K562 (cell line): ENCODE measurements around the gene PRDM16. TPM values are rescaled to one million over a fixed set of nuclear protein-coding genes. Genes with fewer than 3 reads are reported as not detected.

Experiments used
- KAT7 ChIP-seq: sonication (generic); formaldehyde crosslinking; IDR thresholded peaks from 2 replicates; pipeline ENCODE4 v1.8.0; 2022; ENCODE audit warnings: missing genetic modification reagents, mild to moderate bottlenecking, borderline replicate concordance
- MAFK ChIP-seq: IDR thresholded peaks from 2 replicates; pipeline ENCODE4 v1.6.1; 2011; ENCODE audit warnings: low read length, improper control_type of control experiment
- polyA plus RNA-seq, 8 experiments: library from polyadenylated mRNA; depleted of rRNA in 4 of 8; stranded (reverse) in 5 of 8; unstranded in 3 of 8; fragments of >200 nt; fragmentation: Nextera tagmentation in 2 of 8; fragmentation: Illumina TruSeq in 1 of 8; extraction: Ambion mirVana in 2 of 8; extraction: Trizol in 1 of 8; gene quantifications; 2 replicates each; pipeline versions ENCODE4 v1.2.1 to v1.2.3, GENCODE V29; 2011 to 2014; ENCODE audit warnings: inconsistent platforms in 1 of 8, missing spikeins in 1 of 8
- total RNA-seq, 7 experiments: library from RNA; depleted of rRNA in 6 of 7; stranded (reverse); fragments of >200 nt in 6 of 7; fragmentation: Illumina TruSeq in 2 of 7; extraction: Trizol in 2 of 7; gene quantifications; 2 replicates each; pipeline versions ENCODE4 v1.2.1 to v1.2.3, GENCODE V29; 2011 to 2021; ENCODE audit warnings: low replicate concordance in 1 of 7
- TF ChIP-seq, protein P1 (sequence below): fragments of 250-450 bp; sonication (Bioruptor Pico); IDR thresholded peaks from 2 replicates; pipeline ENCODE4 v1.4.0; 2020; ENCODE audit warnings: mild to moderate bottlenecking, moderate library complexity, borderline replicate concordance
- TF ChIP-seq, protein P2 (sequence below): sonication (generic); formaldehyde crosslinking; IDR thresholded peaks from 2 replicates; pipeline ENCODE4 v1.8.0; 2022; ENCODE audit warnings: missing genetic modification reagents, mild to moderate bottlenecking, moderate library complexity, borderline replicate concordance
- TF ChIP-seq, protein P3 (sequence below): fragments of 250-450 bp; sonication (Bioruptor Pico); IDR thresholded peaks from 2 replicates; pipeline ENCODE4 v1.8.0; 2022; ENCODE audit warnings: inconsistent platforms, mild to moderate bottlenecking, moderate library complexity, borderline replicate concordance

PRDM16 gene
- total and polyA plus RNA-seq, 9 of the 15 experiments (the other 6 are each of a cell fraction or from before 2014, with no cell fraction given) = 0.10 to 0.27 TPM; not detected in 7

DNA sequence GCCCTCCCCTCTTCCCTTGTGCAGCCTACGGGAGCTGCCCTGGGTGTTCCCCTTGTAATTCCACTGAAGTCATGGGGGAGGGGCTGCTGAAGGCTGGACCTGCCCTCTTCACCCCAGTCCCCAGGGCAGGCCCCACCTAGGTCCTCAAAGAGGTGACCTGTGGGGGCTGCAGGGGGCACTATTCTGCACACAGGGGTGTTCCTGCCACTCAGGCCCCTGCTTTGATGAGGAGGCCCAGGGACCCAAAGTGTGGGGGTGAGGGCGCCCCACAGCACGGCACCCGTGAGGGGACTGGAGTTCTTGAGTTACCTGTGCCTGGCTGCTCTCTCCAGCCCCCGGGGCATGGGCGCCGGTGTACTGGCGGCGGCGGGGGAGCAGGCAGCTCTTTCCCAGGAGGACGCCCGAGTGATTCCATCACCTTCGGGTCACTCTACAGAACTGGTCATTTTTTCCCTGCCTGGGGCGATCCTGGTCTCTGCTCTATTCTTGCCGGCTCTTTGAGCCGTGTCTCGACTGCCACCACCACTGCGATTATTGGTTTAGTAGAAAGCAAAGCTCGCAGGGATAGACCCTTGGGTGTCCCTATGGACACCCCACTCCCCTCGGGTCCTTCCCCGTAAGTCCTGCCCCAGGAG, 6.9 kb upstream of the PRDM16 start (continued):
- TF ChIP-seq, protein P1, sequence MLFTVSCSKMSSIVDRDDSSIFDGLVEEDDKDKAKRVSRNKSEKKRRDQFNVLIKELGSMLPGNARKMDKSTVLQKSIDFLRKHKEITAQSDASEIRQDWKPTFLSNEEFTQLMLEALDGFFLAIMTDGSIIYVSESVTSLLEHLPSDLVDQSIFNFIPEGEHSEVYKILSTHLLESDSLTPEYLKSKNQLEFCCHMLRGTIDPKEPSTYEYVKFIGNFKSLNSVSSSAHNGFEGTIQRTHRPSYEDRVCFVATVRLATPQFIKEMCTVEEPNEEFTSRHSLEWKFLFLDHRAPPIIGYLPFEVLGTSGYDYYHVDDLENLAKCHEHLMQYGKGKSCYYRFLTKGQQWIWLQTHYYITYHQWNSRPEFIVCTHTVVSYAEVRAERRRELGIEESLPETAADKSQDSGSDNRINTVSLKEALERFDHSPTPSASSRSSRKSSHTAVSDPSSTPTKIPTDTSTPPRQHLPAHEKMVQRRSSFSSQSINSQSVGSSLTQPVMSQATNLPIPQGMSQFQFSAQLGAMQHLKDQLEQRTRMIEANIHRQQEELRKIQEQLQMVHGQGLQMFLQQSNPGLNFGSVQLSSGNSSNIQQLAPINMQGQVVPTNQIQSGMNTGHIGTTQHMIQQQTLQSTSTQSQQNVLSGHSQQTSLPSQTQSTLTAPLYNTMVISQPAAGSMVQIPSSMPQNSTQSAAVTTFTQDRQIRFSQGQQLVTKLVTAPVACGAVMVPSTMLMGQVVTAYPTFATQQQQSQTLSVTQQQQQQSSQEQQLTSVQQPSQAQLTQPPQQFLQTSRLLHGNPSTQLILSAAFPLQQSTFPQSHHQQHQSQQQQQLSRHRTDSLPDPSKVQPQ (CRISPR knock-in tag) = no peak
- TF ChIP-seq MAFK (no peak), KAT7 (CRISPR knock-in tag) (no peak)
- TF ChIP-seq, protein P2, sequence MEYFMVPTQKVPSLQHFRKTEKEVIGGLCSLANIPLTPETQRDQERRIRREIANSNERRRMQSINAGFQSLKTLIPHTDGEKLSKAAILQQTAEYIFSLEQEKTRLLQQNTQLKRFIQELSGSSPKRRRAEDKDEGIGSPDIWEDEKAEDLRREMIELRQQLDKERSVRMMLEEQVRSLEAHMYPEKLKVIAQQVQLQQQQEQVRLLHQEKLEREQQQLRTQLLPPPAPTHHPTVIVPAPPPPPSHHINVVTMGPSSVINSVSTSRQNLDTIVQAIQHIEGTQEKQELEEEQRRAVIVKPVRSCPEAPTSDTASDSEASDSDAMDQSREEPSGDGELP (CRISPR knock-in tag) = no peak
- TF ChIP-seq, protein P3, sequence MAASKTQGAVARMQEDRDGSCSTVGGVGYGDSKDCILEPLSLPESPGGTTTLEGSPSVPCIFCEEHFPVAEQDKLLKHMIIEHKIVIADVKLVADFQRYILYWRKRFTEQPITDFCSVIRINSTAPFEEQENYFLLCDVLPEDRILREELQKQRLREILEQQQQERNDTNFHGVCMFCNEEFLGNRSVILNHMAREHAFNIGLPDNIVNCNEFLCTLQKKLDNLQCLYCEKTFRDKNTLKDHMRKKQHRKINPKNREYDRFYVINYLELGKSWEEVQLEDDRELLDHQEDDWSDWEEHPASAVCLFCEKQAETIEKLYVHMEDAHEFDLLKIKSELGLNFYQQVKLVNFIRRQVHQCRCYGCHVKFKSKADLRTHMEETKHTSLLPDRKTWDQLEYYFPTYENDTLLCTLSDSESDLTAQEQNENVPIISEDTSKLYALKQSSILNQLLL (CRISPR knock-in tag) = no peak
